C1 segment of cervical spinal cord (tissue), 14 donors: ENCODE data around the gene FLOT2.
"Not testable (repeated sequence)": the region's sequence is repeated elsewhere in the genome, so short reads cannot be mapped to it uniquely, and the experiment has no call there.

Experiments used
- DNase-seq, 14 donors: peaks; one replicate each; lab custom pipeline; 2025; lab: John Stamatoyannopoulos, UW

The FLOT2 gene

DNA sequence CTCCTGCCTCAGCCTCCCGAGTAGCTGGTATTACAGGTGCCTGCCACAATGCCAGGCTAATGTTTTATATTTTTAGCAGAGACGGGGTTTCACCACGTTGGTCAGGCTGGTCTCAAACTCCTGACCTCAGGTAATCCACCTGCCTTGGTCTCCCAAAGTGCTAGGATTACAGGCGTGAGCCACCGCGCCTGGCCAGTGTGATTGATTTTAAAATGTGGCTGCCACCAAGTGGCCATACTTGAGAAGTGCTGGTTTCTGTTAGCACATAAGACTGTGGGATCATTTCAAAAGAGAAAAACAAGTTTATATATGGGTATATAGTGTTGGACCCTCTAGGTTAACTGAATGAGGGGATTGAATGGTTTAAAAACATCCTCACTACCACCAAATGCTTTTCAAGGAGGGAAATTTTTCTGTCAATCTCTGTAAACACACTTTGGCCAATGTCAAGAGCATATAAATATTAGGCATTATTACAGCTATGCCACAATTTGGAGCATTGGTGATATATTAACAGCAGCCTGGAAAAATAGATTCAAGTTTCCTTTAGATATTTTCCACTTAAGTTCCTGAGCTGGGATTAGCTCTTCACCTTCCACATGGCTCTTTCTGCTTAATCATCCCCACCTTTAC, 18.9 kb upstream of the FLOT2 start:
- peak in 2 of 14 donors; percentile 2 to 3 for DNase-seq

DNA sequence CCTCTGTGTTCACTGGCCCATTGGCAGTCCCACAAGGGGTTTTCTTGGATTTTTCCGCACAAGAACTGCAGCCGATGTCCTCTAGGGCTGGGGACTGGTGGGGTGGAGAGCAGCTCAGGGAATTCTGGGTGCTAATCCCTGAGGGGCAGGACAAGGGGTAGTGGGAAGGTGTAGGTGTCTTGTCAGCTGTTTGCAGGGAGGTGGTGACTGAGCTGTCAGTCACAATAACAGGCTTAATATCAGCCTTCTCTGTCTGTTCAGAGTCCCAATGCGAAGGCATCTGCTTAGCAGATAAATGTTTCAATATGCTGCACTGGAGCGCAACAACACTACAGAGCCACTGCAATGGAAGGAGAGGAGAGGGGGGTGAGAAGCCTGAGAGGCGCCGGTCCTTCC, 15.4 kb upstream of the FLOT2 start:
- DNase-seq = no peak

DNA sequence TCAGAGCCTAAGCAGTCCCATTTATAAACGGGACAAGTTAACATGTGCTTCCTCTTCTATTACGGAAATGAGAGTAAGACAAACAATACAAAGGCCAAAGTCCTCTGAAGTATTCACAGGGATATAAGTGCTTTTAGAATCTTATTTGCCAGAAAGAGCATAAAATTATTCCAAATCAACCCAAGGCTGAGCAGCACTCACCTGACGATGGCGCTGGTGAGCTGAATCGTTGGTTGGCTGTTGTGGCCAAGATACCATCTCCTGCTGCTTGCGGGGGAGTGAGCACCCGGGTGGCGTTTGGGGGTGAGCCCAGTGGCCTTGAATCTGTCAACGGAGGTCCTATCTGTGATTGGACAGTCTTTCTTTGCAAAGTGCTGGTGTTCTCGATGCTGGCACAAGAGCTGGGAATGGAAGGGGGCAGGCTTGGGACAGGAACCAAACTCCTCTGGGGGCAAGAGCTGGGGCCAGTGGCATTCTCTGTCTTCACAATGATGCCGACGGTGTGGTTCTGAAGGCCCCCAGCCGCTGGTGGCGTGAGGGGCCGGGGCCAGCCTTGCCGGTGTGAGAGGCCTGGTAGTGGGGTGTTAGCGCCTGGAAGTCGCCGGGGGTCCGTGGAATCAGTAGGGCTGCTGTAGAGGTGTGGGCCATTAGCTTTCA, 14.9 kb upstream of the FLOT2 start:
- peak in 1 of 14 donors; percentile 41 for DNase-seq

DNA sequence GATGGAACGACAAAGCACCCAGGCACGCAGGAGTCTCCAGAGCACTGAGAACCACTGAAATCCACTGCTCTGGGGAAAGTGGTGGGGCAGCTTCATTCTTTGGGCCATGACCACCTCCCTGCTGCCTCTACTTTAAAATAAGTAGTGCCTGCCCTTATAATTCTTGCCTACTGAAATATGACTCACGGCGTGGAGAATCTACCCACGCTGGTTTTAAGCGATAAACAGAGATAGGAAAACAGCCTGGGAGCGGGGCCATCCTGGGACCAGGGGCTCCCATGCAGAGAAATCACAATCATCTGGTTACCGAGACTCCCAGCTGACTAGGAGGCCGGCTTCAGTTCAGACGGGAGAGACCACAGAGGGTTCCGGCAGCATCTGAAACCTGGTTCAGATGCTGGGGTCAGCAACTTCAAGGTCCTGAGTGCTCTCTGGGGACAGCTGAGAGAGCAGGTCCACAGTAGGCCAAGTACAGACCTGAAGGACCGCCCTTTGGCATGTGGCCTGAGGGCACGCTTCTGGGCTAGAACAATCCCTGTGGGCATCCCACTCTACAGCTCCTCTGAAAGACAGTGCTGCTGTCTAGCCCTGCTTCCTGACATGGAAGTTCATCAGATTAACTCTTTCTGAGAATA, 14.0 kb upstream of the FLOT2 start:
- DNase-seq = no peak

DNA sequence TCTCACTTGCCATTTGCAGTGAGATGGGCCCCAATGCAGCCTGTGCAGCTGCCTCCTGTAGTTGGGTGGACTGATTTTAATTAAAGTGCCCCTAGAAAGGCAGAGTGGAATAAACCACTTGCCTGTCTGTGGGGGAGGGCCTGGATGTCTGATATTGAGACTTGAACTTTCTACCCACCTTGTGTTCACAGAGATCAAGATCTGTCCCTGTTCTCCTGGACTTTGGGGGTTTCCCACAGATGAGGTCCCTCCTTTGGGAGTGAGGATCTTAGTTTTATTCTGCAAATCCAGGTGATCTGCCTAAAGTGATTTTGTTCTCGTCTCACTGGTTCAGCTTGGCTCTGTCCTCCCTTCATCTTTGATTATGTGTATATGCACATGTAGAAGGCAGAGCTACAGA, 13.0 kb upstream of the FLOT2 start:
- DNase-seq = no peak

DNA sequence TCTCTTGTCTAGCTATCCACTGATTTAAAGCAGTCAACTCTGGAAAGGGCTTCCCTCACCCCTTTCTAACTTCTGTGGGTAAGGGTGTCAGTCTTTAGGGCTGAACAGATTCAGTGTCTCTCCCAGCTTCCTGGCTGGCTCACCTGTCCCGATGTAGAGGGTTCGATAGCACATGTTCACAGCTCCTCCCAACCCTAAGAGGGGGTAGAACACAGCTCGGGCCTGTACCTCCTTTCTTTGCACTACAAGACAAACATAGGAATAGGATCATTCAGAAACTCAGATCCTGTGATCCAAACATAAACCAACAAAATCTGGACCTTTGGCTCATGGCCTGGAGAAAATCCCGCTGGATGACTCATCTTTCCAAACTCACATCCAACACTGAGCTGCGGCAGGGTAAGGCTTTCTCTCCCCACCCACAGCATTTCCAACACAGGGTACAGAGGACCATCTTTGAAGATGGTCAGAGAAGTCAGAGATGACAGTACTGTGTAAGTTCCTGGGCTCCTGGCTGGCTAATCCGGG, 11.2 kb upstream of the FLOT2 start:
- peak in 1 of 14 donors; percentile 18 for DNase-seq

DNA sequence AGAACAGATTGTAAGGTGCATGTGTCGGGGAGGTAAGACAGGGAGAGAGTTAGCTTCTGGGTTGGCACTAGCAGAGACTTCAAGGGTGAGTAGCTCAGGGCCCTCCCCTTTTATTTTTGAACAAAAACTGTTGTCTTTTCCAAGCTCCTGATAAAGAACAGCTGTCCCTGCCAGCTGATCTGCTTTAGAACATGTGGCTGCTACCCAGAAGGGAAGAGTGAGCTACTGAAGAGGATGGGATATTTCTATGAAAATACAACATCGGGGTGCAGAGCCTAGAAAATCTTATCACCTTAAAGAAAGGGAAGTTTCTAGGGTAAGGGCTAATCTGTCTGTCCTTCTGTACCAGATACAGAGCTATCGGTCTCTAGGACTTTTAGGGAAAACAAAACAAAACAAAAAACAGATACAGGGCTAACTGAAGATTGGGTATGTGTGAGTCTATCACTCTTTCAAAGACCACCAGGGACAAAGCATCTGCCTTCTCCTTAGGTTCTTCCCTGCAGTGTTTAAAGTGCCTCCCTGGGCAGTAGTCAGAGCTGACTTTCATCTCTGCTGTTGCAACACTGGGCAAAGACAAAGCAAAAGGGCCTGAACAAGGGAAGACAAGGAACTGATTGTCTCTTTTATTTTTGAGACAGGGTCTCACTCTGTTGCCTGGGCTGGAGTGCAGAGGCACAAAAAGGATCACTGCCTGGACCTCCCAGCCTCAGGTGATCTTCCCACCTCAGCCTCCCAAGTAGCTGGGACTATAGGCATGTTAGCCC, 10.4 kb upstream of the FLOT2 start:
- DNase-seq = no peak

DNA sequence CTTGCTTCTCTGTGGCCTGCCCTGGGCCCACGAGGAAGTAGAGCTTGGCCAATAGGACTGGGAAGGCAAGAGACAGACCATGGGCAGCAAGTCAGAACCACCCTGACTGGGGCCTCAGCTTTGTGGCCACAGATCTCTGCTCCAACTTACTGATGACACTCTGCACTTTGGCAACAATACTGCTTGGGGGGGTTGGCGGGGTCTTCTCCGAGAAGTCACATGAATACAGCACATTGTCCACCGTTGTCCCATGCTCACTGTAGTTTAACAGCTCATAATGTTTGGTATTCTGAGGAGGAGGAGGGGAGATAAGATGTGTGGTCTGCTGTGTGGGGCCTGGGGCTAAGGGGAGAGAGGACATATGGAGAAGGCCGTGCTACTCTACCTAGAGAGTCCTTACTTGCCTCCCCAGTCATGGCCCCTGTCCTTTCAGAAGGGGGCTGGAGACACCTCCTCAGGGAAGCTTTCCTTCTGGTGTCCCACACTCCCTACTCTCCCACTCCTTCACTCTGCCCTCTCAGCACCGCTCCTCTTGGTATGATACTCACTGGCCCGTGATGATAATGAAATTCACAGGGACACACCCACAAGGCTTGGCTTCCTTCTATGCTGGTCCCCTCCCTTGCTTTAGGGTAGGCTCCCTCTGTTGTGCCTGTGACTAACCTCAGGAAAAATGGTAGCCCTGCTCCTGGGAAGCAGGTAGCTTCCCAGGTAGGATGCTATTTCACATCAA, 9.3 kb upstream of the FLOT2 start:
- DNase-seq = peak in 2 of 14 donors; percentile 10 to 50

DNA sequence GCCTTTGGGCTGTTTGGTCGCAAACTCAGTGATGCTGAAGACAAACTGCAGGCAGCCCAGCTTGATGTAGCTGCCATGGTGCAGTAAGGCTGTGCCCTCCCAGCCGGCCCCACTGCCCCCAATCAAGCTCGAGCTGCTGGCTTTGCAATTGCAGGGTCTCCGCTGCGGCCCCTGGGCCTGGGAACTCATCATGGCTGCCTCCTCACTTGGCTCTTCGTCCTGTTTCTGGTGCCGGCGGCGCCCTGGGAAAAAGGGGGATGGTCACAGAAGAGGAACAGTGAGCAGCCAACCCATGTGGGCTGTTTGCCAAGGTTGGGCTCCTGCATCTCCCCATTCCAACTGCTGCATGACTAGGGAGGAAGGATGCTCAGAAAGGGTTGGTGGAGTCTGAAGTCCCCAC, 8.7 kb upstream of the FLOT2 start:
- peak in 2 of 14 donors; percentile 2 to 29 for DNase-seq

DNA sequence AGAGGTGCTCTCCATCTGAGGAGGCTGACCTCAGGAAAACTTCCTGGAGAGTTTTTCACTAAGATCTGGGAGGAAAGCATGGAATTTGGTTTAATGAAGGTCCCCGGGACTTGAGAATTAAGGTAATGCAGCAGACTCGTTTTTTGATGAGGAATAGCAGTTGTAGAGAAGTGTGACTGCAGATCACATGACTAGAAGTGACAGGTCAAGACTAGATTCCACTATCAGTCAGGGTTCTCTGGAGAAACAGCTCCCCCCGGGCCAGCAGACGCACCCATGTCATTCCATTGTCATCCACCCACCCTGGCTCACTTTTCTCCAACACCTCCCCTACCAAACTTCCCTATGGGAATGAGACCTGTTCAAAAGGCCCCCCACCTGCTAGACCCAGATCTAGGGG, 7.3 kb upstream of the FLOT2 start:
- no peak for DNase-seq

DNA sequence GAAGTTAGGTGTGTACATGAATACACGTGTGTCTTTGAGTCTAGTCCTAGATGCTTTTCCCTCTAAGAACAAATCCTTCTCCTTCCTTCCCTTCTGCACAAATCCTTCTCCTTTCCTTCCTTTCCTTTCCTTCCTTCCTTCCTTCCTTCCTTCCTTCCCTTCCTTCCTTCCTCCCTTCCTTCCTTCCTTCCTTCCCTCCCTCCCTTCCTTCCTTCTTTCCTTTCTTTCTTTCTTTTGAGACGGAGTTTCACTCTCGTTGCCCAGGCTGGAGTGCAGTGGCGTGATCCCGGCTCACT, 6.0 kb upstream of the FLOT2 start:
- DNase-seq = not testable (repeated sequence)

DNA sequence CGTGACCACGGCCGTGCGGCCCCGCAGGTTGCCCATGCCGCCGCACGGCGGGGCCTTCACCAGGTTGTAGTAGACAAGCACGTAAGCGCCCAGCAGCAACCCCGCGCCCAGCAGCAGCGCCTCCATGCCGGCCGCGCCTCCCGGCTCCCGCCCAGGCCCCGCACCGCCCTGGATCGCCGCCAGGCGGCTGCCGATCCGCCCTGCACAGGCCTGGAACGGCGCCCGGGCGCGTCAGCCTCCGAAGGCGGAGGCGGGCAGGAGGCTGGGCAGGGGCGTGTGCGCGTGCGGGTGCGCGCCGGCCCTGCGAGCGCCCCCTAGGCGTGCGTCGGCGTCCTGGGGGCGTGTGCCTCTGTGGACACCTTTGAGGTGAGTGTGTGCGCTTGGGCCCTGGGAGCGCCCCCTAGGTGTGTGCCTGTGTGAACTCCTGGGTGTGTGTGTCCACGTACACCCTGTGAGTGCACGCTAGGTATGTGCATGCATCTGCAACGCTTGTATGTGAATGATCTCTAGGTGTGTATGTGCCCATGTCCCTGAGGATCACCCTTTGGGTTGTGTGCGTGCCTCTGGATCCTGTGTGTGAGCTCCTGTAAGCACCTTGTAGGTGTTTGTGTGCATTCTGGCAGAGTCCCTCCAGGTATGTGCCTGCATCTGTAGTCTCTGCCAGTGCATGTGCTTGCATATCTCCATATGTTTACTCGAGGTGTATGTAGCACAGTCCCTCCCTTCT, 5.4 kb upstream of the FLOT2 start, which contains the start of gene DHRS13:
Gene DHRS13, minus strand, starts transcription at position 261 of the 727 bp plus-strand sequence. Its CDS starts 135 bp downstream, at position 126.
- peak in 12 of 14 donors; percentile 59 to 87 (median 73) for DNase-seq

DNA sequence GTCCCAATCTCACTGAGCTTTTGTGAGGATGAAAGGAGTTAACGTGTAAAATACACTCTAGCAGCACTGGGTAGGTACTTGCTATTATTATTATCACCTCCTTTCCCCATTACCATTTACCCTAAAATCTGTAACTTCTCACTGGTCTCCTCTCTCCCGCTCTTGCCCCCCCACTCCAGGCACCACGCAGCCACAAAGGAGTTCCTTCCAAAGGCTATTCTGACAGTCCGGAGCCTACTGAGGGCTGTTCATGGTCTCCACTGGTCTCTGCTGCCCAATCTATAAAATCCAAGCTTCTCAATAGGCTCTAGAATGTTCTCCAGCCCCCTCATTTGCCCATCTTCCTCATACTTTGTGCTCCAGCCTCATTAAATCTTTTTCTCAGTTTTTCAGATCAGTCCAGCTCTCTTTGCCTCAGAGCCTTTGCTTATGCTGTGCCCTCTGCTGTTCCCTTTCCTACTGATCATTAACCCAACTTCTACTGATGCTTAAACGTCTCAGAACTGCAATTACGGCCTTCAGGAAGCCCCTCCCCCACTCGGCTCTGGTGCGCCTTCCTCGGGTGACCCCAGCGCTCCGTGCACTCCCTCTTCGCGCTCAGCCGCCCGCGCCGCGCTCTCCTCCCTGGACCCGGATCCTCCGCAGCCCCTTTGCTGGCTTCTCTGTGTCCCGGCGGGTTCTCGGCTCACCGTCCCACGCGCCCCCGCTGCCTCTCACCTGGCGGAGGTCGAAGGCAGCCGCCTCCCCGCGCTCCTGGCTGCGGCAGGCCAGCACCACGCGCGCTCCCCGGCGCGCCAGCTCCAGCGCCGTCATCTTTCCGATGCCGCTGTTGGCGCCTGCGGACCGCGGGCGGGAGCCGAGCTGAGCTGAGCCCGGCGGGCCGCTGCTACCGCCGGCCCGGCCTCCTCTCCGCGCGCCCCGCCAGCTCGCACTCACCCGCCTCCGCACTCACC, 4.6 kb upstream of the FLOT2 start:
- peak in 4 of 14 donors; percentile 60 to 75 (median 68) for DNase-seq

DNA sequence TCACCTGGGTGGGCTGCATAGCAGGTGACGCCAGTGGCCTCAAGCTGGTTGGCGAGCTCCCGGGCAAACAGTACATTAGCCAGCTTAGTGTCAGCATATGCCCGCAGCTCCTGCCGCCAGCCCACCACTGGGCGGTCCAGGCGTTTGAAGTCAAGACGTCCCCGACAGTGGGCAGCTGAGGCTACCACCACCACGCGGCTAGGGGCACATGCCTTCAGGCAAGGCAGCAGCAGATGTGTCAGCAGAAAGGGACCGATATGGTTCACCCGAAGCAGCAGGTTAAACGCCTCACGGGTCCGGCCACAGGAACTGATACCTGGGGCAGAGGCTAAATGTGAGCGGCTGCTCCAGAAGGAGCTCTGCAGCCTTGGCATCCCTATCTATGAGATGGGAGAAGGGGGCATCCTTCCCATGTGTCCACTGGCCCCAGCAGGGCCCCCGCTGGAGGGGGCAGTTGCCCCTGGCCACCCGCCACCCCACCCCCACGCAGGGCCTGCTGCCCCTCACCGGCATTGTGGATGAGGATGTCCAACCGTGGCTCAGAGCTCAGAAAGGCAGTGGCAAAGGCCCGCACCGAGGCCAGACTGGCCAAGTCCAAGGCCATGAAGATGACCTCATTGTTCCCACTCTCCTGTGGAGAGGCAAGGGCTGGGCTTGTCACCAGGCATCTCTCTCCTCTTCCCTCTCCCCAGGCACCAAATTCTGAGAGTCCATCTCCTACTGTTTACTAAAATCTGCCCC, 3.6 kb upstream of the FLOT2 start:
- DNase-seq = peak in 1 of 14 donors; percentile 66

DNA sequence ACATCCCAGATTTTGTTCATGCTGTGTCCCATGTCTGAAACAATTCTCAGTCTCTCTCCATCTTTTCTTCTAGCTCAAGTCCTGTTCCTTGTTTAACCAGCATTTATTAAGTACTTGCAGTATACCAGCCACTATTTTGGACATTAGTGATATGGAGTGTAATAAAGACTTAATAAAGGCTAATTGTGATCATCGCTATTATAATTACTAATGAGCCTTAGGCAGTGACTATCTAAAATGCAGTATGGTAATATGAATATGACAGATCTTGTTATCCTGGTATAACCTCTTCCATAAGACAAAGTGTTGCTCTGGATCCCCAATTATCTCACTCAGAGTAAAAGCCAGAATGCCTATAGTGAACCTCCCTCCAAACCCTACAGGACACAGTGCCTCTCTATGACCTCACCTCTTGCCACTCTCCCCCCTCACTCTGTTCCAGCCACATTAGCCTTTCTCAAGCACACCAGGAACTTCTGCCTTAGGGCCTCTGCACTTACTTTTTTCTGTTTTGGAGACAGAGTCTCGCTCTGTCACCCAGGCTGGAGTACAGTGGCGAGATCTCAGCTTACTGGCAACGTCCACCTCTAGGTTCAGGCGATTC, 1.8 kb upstream of the FLOT2 start:
- DNase-seq = no peak

DNA sequence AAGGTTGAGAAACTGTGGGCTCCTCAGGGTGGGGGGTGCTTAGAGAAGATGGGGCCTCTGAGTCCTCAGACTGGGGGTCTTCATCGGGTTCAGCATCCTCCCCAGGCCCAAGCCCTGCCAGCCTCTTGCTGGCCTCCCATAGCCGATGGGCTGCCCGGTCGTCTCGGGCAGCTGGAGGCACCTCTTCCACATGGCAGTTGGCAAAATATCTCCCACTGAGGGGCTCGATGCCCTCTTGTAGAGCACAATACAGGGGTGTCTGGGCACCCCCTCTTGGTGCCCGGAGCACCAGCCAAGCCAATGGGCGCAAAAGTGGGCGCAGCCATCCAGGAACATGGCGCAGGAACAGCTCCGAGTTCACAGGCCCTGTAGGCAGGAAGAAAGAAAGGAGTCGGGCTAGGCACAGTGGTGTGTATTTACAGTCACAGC, 1.0 kb upstream of the FLOT2 start:
- no peak for DNase-seq

DNA sequence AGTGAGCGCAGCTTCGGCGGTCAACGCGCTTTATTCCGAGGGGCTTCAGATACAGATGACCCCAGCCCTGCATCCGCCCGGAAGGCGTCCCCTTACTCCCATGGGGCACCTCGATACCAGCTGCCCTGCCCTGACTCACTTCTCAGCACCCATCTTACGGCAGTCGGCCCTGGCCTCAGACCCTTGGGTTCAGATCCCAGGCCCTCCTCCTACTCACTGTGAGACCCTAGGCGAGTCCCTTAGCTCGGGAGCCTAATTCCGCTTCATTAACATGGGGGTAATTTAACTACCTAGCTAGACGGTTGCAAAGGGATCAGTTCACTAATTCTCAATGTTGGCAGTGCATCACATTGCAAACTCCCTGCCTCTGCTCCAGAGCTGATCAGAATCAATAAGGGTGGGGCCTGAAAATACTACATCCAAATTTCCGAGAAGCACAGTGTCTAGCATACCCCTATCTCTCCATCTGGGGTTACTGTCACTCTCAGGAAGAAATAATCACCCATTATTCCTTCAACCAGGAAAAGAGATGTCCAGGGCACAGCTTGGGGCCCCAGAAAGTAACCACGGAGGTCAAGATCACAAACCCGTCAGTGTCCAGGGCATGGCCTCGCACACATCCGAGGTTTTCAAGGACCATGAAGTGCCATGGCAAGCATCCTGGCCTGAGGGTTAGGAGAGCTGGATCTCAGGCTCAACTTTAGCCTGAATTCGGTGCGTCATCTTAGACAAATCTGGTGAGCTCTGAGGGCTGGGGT, 415 bp upstream of the FLOT2 start:
- peak in 1 of 14 donors; percentile 58 for DNase-seq

DNA sequence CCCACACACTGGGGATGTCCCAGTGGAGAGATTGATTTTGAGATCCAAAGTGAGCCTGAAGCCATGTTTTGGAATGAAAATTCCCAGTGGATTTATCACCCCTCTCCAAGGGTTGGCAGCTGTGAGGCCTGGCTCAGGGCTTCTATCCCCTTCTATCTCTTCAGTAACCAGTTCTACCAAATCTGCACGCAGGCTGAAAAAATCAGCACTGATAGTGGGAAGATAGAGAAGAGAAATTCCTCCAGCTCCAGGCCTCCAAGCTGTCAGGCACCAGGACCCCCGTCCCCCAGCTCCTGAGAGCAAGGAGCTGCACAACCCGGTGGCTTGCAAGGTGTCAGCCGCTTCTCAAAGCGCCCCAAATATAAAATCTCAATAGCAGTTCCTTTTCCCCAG, 1.0 kb downstream of the FLOT2 start:
- peak in 1 of 14 donors; percentile 22 for DNase-seq
